ENCODE results near the gene PGRMC2. TPM values are rescaled to one million over a fixed set of nuclear protein-coding genes. Genes with fewer than 3 reads are reported as not detected.

The PGRMC2 gene
- total and polyA plus RNA-seq, 11 donors: 23.1 to 84.1 (median 72.1) TPM

DNA sequence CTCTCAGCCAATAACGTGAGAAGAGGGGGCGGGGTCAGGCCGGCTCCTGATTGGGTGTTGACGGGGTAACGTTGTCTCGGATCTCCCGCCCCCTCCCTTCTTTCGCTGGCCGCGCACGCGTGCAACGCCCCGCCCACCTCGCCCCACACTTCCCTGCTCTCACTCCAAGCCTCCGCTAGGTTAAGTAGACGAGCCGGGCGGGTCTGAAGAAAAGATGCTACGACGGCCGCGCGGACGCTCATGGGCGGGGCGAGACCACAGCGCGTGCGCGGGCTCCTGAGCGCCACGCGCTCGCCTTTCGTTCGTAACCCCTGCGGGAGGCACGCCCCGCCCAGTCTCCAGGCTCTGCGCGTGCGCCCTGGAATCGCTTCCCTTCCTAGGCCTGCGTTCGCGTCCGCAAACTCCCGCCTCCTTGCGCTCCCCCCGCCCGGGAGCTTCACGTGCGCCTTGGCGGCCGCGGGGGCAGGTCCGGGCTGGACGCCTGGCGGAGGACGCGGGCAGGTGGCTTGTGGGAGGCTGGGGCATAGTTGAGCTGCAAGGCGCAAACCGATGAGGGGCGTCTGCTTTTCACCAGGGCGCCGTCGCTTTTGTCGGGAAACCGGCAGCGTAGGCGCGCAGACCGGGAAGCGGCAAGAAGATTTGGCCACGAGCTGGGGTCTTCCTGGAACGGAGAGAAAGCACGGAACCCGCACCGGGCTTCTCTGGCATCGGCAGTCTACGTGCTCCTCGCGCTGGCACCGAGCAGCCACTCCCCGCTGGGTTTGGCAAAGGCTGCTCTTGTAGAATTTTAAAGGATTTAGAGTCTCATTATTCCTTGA is 467 bp upstream of the PGRMC2 start:
- TF ChIP-seq, protein P1, sequence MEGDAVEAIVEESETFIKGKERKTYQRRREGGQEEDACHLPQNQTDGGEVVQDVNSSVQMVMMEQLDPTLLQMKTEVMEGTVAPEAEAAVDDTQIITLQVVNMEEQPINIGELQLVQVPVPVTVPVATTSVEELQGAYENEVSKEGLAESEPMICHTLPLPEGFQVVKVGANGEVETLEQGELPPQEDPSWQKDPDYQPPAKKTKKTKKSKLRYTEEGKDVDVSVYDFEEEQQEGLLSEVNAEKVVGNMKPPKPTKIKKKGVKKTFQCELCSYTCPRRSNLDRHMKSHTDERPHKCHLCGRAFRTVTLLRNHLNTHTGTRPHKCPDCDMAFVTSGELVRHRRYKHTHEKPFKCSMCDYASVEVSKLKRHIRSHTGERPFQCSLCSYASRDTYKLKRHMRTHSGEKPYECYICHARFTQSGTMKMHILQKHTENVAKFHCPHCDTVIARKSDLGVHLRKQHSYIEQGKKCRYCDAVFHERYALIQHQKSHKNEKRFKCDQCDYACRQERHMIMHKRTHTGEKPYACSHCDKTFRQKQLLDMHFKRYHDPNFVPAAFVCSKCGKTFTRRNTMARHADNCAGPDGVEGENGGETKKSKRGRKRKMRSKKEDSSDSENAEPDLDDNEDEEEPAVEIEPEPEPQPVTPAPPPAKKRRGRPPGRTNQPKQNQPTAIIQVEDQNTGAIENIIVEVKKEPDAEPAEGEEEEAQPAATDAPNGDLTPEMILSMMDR (IDR thresholded peaks at IDR 0.05): peak in 8 of 12 donors; percentile 3 to 35 (median 12)
- peak in 1 of 2 donors; percentile 81 for TF ChIP-seq POLR2A (IDR thresholded peaks at IDR 0.05)

GRCh38 chr4:128286474-128287058 is 1.0 kb downstream of the PGRMC2 start:
- intact Hi-C loops (cut with DNase I): loop anchor here in 7 of 10 donors (2.0 to 10.0 kb wide), 13 partner anchors 71 to 808 kb away; partner anchors contain the start of genes SCLT1 (in 2 of the 7), C4orf33 (in 1 of the 7), JADE1 (in 1 of the 7) and LARP1B (in 1 of the 7)
- peak overlapping the region; percentile 33 to 98 (median 93) for H3K27ac ChIP-seq
- no peak for ATAC-seq
- H3K4me1 ChIP-seq: peaks cover 0 to 46% (median 30%) of the 10 kb centered on the region in 12 donors
- peaks cover 0 to 4% (median 0%) of the 10 kb centered on the region in 9 donors for H3K36me3 ChIP-seq
- H3K27me3 ChIP-seq: no peaks in the 10 kb centered on the region
- TF ChIP-seq POLR2A (IDR thresholded peaks at IDR 0.05): no peak
- TF ChIP-seq, protein P1 (IDR thresholded peaks at IDR 0.05): no peak
- WGBS, 4 donors: 1 to 5% (median 2%) methylated on average over 11 of the region's 11 CpGs
- peak overlapping the region; percentile 63 to 90 (median 78) for H3K4me3 ChIP-seq
- no peak for DNase-seq
- H3K9me3 ChIP-seq: no peaks in the 10 kb centered on the region

More for the DNA sequence above, 467 bp upstream of the PGRMC2 start:
- DNase-seq (peak; percentile 99 to 100 (median 100)), ATAC-seq (peak; percentile 93 to 96 (median 96))
- Histone ChIP-seq H3K9me3 (no peaks in the 10 kb centered on the region), H3K4me3 (peak overlapping the region; percentile 46 to 90 (median 77)), H3K27me3 (no peaks in the 10 kb centered on the region), H3K27ac (peak overlapping the region; percentile 77 to 98 (median 94)), H3K4me1 (peaks cover 0 to 42% (median 27%) of the 10 kb centered on the region in 12 donors), H3K36me3 (peaks cover 0 to 4% (median 0%) of the 10 kb centered on the region in 9 donors)
- 0 to 2% (median 1%) methylated on average over 20 to 86 of the region's 86 CpGs for WGBS, 4 donors
- intact Hi-C loops (cut with DNase I): loop anchor here in 7 of 10 donors (2.0 to 10.0 kb wide), 15 partner anchors 67 to 807 kb away; partner anchors contain the start of genes LARP1B (in 2 of the 7), SCLT1 (in 2 of the 7), C4orf33 (in 1 of the 7) and JADE1 (in 1 of the 7)

GRCh38 chr4:128285085-128285997 is 2.3 kb downstream of the PGRMC2 start:
- intact Hi-C loops (cut with DNase I): loop anchor here in 7 of 10 donors (5.0 to 10.0 kb wide), 12 partner anchors 72 to 809 kb away; partner anchors contain the start of genes SCLT1 (in 2 of the 7), C4orf33 (in 1 of the 7), JADE1 (in 1 of the 7) and LARP1B (in 1 of the 7)
- Histone ChIP-seq H3K4me3 (peak overlapping the region in 11 of 12 donors; percentile 63 to 90 (median 80)), H3K9me3 (no peaks in the 10 kb centered on the region), H3K27me3 (no peaks in the 10 kb centered on the region), H3K36me3 (peaks cover 0 to 4% (median 0%) of the 10 kb centered on the region in 9 donors), H3K27ac (peak overlapping the region in 10 of 12 donors; percentile 22 to 98 (median 93)), H3K4me1 (peaks cover 0 to 55% (median 31%) of the 10 kb centered on the region in 12 donors)
- TF ChIP-seq, protein P1 (IDR thresholded peaks at IDR 0.05): no peak
- TF ChIP-seq POLR2A (IDR thresholded peaks at IDR 0.05): no peak
- DNase-seq (no peak), ATAC-seq (no peak)
- 64 to 73% (median 68%) methylated on average over 18 of the region's 18 CpGs for WGBS, 4 donors

Data from heart left ventricle (tissue), 16 donors.